AG04449 (cell line): ENCODE data around the gene ERC2.

Experiments used
- CTCF ChIA-PET: fragments of 350-600 bp; formaldehyde crosslinking; extraction: SDS; loops from one replicate; lab custom pipeline; 2021; ENCODE audit warnings: antibody characterized with exemption; lab: Yijun Ruan, JAX
- POLR2A ChIA-PET: fragments of 400-600, 350-600 bp; formaldehyde crosslinking; extraction: SDS; loops from one replicate; lab custom pipeline; 2020; ENCODE audit warnings: antibody characterized with exemption, inconsistent platforms; lab: Yijun Ruan, JAX
- DNase-seq: peaks from one replicate; pipeline ENCODE4 v3.0.0-alpha.2; 2010; ENCODE audit warnings: low read depth, low spot score
- H3K4me3 ChIP-seq: 2 replicates; pipeline ENCODE4 v1.5.1; 2011; ENCODE audit warnings: low read depth, mild to moderate bottlenecking, control low read depth, low read length
- TF ChIP-seq, protein P1 (sequence below): IDR thresholded peaks from one replicate; pipeline ENCODE4 v1.5.1; 2011; ENCODE audit warnings: mild to moderate bottlenecking, moderate library complexity, low read length, control low read depth, inconsistent platforms; ENCODE audit not compliant: insufficient read depth; ENCODE audit errors: missing control alignments

Gene ERC2

DNA sequence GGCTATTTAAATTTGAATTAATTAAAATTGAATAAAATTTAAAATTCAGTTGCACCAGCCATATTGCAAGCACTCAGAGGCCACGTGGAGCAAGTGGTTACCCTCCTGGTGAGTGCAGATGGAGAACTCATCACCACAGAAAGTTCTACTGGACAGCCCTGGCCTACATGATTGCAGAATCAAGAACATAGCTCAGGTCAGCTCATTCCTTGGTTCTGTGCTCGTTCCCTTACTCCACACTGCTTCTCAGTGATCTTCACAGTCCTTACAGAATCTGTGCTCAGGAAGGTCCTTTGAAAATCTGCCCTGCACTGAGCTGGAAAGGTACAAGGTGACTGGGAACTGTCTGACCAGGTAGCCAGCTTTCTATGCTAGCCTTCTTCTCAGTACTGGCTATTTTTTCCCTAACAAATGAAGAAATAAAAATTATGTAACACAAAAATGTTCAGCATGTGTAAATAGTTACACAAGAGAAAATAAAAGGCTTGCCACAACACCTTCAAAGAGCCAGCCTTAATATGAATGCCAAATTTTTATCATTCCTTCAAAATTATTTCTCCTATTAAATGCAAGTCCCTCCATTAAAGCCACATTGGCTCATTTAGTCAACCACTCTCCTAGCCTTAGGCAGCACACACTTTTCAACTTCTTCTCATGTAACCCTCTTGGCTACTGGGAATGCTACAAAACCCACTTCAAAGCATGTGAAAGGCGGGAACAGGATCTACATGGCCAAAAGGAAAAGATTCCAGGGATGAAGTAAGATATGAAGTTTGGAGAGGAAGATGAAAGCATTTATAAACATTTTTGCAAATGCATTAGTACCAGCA, 654.8 kb downstream of the ERC2 start:
- TF ChIP-seq, protein P1, sequence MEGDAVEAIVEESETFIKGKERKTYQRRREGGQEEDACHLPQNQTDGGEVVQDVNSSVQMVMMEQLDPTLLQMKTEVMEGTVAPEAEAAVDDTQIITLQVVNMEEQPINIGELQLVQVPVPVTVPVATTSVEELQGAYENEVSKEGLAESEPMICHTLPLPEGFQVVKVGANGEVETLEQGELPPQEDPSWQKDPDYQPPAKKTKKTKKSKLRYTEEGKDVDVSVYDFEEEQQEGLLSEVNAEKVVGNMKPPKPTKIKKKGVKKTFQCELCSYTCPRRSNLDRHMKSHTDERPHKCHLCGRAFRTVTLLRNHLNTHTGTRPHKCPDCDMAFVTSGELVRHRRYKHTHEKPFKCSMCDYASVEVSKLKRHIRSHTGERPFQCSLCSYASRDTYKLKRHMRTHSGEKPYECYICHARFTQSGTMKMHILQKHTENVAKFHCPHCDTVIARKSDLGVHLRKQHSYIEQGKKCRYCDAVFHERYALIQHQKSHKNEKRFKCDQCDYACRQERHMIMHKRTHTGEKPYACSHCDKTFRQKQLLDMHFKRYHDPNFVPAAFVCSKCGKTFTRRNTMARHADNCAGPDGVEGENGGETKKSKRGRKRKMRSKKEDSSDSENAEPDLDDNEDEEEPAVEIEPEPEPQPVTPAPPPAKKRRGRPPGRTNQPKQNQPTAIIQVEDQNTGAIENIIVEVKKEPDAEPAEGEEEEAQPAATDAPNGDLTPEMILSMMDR, result no peak
- H3K4me3 ChIP-seq, result no peak overlapping the region
- ChIA-PET POLR2A (no interaction called here), CTCF (no interaction called here)
- no peak for DNase-seq

DNA sequence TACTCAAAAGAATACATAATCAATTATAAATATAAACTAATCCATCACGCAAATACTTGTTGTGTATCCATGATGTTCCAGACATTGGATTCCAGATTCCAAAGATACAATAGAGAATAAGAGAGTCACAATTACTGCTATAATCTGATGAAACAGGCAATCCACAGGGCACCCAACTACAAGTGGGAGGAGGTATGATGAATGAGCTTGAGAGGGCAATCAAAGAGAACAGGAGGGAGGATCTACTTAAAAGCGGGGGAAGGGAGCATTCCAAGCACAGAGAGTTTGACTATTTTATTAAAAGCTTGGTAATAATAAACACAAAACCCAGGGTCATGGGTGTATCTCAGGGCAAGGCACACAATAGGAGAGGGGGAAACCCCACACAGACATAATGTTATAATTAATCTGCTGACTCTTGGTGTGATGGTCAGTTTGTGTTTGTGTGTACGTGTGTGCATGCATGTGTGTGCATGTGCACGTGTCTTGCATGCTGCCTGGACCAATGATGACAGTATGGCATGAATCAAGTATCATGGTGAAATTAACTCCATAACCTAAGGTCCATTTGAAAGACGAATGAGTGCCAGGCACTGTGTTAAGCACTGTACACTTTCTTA, 655.8 kb downstream of the ERC2 start:
- ChIA-PET CTCF (no interaction called here), POLR2A (no interaction called here)
- TF ChIP-seq, protein P1, result no peak
- DNase-seq, result no peak
- H3K4me3 ChIP-seq, result no peak overlapping the region

DNA sequence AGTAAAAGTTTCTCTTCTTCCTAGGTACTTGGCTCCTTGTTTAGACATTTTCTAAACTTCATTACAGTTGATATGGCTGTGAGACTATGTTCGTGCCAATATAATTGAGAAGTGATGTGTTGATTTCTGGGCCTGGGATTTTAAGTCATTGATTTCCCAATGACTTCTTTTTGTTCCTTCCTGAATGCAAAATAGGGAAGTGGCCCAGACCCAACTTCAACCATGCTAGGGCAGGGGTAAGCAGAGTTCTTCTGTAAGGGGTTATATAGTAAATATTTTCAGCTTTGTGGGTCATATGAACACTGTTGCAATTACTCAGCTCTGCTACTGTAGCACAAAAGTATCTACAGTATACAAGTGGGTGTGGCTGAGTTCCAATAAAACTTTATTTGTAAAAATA, 661.1 kb downstream of the ERC2 start:
- TF ChIP-seq, protein P1, result no peak
- DNase-seq, result no peak
- POLR2A ChIA-PET, result no interaction called here
- H3K4me3 ChIP-seq, result no peak overlapping the region
- CTCF ChIA-PET, result no interaction called here

DNA sequence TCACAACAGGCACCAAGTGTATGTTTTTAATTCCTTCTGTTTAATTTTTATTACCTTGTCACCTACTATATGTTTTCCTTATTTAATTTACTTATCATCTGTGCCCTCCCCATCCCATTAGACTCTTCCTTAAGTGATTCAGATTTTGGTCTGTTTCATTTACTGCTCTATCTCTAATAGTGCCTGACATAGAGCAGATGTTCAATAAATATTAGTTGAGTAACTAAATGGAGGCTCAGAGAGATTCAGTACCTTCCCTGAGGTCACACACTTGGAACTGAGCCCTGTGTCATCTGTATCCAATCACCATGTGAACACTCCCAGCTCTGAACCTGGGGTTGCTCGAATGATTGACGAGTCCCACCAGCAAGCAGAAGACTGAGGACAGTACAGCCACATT, 663.1 kb downstream of the ERC2 start:
- ChIA-PET CTCF (no interaction called here), POLR2A (no interaction called here)
- no peak for DNase-seq

DNA sequence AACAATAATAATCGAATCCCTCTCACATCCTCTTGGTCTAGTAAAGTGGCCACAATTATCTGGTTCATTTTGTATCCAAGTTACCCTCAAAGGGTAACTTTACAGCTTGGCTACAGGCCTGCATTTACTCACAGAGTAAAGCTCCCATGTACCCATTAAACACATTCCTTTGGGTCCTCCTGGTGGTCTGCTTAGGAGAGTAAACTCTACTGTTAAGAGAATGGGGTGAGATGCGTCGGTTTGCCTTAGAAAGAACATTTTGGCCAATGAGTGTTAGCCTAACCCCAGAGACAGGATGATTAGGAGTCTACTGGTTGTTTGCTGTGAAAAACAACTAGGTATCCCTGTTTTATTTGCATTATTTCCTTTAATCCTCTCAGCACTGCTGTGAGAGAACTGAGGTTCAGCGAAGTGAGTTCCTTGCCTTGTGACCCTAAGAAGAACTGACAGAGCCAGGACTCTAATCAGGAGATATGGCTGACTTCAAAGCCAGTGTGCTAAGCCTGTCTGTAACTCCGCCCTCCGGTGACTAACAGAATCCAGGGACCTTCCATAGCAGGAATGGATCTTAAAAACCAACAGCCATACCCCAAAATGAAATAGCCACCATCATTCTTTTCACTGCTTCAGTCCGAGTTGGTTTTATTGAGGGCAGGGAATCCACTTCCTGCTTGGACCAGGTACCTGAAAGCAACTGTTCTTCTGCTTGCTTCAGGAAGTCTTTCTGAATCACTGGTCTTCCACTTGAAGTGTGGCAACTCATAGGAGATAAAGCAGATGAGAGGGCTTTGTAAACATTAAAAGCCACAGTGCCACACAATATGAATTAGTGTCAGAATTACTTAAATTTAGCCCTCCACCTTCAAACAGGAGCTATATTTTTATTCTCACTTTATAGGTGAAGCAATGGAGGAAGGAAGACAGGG, 663.8 kb downstream of the ERC2 start:
- H3K4me3 ChIP-seq, result no peak overlapping the region
- CTCF ChIA-PET, result no interaction called here
- POLR2A ChIA-PET, result no interaction called here
- TF ChIP-seq, protein P1, result no peak
- DNase-seq, result no peak

More for the DNA sequence above, 663.1 kb downstream of the ERC2 start:
- no peak overlapping the region for H3K4me3 ChIP-seq
- TF ChIP-seq, protein P1, result no peak
